GM12874 (cell line): Measurements from ENCODE around the gene FOXN3.

Source experiments
- CTCF ChIP-seq: IDR thresholded peaks from 2 replicates; pipeline ENCODE4 v1.5.1; 2011; ENCODE audit warnings: low read depth, mild to moderate bottlenecking, control low read depth, low read length, moderate library complexity; ENCODE audit not compliant: insufficient read depth

The FOXN3 gene

DNA sequence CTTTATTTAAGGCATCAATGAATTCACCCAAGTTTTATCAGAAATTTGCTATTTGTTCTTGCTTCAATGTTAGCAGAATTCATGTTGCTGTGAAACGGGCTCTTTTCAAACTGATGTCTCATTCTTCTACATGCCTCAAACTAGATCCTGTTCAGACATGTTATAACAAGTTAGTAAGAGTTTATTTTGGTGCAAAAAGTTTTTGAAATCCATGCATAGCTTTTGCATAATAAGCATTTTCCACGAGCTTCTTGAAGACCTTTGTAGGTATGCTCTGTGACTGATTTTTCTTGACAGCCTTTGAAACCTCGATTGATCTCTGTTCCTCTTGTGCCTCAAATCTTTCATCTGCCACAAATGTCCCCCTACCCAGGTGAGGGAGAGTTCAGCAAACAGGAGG lies 275.2 kb downstream of the FOXN3 start:
- TF ChIP-seq CTCF: no peak

- TF ChIP-seq CTCF: no peak
Measured at GRCh38 chr14:89140326-89140725, 276.7 kb downstream of the FOXN3 start.

- no peak for TF ChIP-seq CTCF
Measured at GRCh38 chr14:89139404-89140247, 277.4 kb downstream of the FOXN3 start.

- no peak for TF ChIP-seq CTCF
Measured at GRCh38 chr14:89138846-89139245, 278.2 kb downstream of the FOXN3 start.

DNA sequence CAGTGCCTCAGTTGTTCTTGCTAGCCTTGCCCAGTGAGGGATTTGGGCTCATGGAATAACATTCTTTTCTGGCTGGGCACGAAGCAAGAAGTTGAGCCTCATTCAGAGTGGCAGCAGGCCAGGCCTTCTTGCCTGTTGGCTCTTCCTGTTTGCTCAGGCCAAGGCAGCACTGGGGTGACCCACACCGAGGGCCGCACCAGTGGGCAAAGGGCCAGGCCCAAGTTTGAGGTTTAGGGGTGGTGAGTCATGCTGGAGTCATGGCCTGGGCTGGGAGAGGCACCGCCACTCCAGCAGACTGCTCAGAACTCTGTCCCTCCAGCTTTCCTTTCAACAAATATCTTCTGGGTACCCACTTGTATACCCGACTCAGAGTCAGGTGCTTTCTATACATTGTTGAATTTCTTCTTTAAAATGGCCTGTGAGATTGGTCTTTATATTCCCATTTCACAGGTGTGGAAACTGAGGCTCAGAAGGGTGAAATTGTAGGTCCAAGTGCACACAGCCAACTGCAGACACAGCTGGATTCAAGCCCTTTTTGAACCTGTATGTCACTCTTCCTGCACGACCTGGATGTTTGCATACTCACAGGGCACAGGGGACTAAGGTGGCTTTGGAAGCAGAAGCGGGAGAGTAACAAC lies 279.4 kb downstream of the FOXN3 start:
- no peak for TF ChIP-seq CTCF

DNA sequence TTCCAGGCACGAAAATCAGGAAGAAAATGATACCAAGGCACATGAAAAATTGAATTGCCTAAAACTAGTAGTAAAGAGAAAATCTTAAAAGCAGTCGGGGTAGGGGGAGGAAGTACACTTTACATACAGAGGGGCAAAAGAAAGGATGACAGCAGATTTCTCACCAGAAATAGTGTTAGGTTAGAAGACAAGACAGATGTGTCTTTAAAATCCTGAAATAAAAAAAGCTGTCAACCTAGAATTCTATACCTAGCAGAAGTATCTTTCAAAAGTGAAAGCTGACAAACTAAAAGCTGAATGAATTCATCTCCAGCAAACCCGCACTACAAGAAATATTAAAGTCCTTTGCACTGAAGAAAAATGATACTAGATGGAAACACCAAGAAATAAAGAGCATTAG lies 280.4 kb downstream of the FOXN3 start:
- no peak for TF ChIP-seq CTCF

DNA sequence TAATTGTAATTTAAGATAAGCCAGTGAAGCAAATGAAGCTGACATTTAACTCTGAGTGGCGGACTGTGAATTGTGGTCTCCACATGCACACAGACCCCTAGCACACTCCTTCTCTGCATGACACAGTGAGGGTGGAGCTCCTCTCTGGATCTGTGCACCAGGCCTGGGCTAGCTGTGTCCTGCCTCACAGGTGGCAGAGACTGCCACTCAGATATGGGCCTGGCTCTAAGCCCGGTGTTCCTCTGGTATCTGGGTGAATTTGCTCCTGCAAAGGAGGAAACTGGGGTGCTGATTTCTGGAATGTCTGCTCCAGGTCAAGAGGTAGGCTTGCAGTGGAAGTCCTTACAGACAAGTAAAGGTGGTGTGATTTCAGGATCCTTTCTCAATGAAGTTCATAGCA lies 282.4 kb downstream of the FOXN3 start:
- TF ChIP-seq CTCF: no peak
